CD8-positive, alpha-beta memory T cell (primary cell): ENCODE results near the gene TESK1. TPM values are rescaled to one million over a fixed set of nuclear protein-coding genes. Genes with fewer than 3 reads are reported as not detected.

Experiments
- CTCF ChIA-PET: fragments of 350-600 bp; sonication (Branson Sonifier 250); formaldehyde crosslinking; loops from one replicate; lab custom pipeline; 2021; ENCODE audit warnings: antibody characterized with exemption; lab: Charles Lee
- POLR2A ChIA-PET: fragments of 350-600 bp; sonication (Branson Sonifier 250); formaldehyde crosslinking; loops from one replicate; lab custom pipeline; 2021; ENCODE audit warnings: antibody characterized with exemption; lab: Charles Lee
- DNase-seq, 5 donors: peaks; one replicate each; pipeline versions ENCODE4 v3.0.0 to v3.0.0-alpha.2; 2020 to 2022; ENCODE audit warnings: mixed read lengths in 1 of 5
- H3K27ac ChIP-seq: one replicate; pipeline ENCODE4 v1.7.0; 2013; ENCODE audit warnings: low read depth, mild to moderate bottlenecking, low read length, moderate library complexity
- H3K27me3 ChIP-seq: 2 replicates; pipeline ENCODE4 v1.7.0; 2013; ENCODE audit warnings: low read length, mild to moderate bottlenecking; ENCODE audit not compliant: insufficient read depth, poor library complexity, severe bottlenecking
- H3K36me3 ChIP-seq: 2 replicates; pipeline ENCODE4 v1.7.0; 2013; ENCODE audit warnings: mild to moderate bottlenecking, low read length, moderate library complexity; ENCODE audit not compliant: insufficient read depth
- H3K4me1 ChIP-seq: 2 replicates; pipeline ENCODE4 v1.7.0; 2013; ENCODE audit warnings: mild to moderate bottlenecking, low read length, moderate library complexity; ENCODE audit not compliant: insufficient read depth
- H3K4me3 ChIP-seq: 2 replicates; pipeline ENCODE4 v1.7.0; 2013; ENCODE audit warnings: mild to moderate bottlenecking, low read length
- H3K9me3 ChIP-seq: 2 replicates; pipeline ENCODE4 v1.7.0; 2013; ENCODE audit warnings: mild to moderate bottlenecking, low read length
- H3K27ac Mint-ChIP-seq, 8 donors: one replicate each; pipeline ENCODE4 v1.8.0; 2020 to 2021; ENCODE audit warnings: mixed read lengths in 8 of 8, mild to moderate bottlenecking in 6 of 8, inconsistent platforms in 3 of 8, moderate library complexity in 3 of 8
- H3K27me3 Mint-ChIP-seq, 2 donors: one replicate each; pipeline ENCODE4 v1.8.0; 2020 to 2021; ENCODE audit warnings: mixed read lengths in 2 of 2, mild to moderate bottlenecking in 1 of 2, moderate library complexity in 1 of 2
- H3K36me3 Mint-ChIP-seq, 3 donors: one replicate each; pipeline ENCODE4 v1.8.0; 2020 to 2021; ENCODE audit warnings: mixed read lengths in 3 of 3, inconsistent platforms in 1 of 3, mild to moderate bottlenecking in 1 of 3
- H3K4me1 Mint-ChIP-seq, 3 donors: one replicate each; pipeline ENCODE4 v1.8.0; 2020 to 2021; ENCODE audit warnings: mixed read lengths in 3 of 3, inconsistent platforms in 1 of 3, mild to moderate bottlenecking in 1 of 3
- H3K4me3 Mint-ChIP-seq, 7 donors: one replicate each; pipeline ENCODE4 v1.8.0; 2020 to 2021; ENCODE audit warnings: mixed read lengths in 7 of 7, mild to moderate bottlenecking in 6 of 7, moderate library complexity in 4 of 7, inconsistent platforms in 2 of 7
- H3K9me3 Mint-ChIP-seq, 5 donors: one replicate each; pipeline ENCODE4 v1.8.0; 2020 to 2022; ENCODE audit warnings: mixed read lengths in 5 of 5, mild to moderate bottlenecking in 3 of 5, moderate library complexity in 2 of 5, inconsistent platforms in 1 of 5
- polyA plus RNA-seq: library from polyadenylated mRNA; unstranded; fragments of 300-500 nt; fragmentation: Illumina TruSeq; gene quantifications from one replicate; pipeline ENCODE4 v1.2.3, GENCODE V29; 2021
- total RNA-seq, 2 experiments: library from RNA; stranded (reverse); gene quantifications; one replicate each; pipeline ENCODE4 v1.2.3, GENCODE V29; 2021

The TESK1 gene
- total RNA-seq (10 to 100 TPM; 44.2 to 46.8 TPM), polyA plus RNA-seq (15.9 TPM)

DNA sequence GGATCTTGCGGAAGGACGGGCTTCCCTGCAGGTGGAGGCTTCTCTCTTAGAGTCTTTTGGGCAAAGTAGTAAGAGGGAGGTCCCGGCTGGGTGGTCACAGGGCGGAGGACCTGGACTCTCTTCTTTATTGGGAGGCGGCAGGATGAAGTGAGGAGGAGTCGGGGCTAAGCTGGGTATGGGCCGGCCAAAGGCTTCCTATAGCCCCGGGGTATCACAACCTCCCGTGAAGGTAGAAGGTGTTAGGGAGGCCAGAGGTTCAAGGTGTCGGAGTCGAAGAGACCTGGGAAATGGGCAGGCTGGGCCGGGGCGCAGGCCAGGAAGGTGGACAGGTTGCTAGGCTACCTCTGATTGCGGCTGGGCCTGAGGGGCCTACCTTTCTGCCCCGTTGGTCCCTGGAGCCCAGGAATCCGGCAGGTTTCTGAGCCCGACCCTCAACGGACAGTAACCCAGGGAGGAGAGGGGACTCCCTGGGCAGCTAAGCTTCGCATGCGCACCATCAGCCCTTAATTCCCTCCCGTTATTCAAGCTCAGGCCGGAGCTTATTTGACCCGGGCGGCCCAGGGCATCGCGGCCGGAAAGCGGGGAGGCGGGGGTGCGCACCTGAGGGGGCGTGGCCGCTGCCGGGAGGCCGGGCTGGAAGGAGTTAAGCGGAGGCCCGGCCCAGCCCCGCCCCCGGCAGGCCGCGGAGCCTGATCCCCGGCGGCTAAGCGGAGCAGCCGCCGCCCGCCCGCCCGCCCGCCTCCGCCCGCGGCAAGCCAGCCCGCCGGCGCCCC lies at the start of gene TESK1:
Gene TESK1, plus strand, starts transcription at position 685 of the 773 bp plus-strand sequence. CDS start 358 bp downstream, outside the sequence.
- peaks cover 21% of the 10 kb centered on the region for H3K4me1 ChIP-seq
- peak within 1 kb of the TSS; percentile 87 for H3K27ac ChIP-seq
- peaks cover 0 to 2% of the 10 kb centered on the region in 2 donors for H3K27me3 Mint-ChIP-seq
- peaks cover 33 to 38% (median 34%) of the 10 kb centered on the region in 3 donors for H3K4me1 Mint-ChIP-seq
- peaks cover 0 to 41% (median 2%) of the 10 kb centered on the region in 3 donors for H3K36me3 Mint-ChIP-seq
- ChIA-PET CTCF (interaction anchor here (0.6 to 3.3 kb wide), 12 partner anchors 10 to 151 kb away, joined by 3 to 39 read pairs (median 7); partner anchors contain the start of genes ARHGEF39, CCDC107, CREB3 and RMRP), POLR2A (interaction anchor here (0.6 to 3.0 kb wide), 7 partner anchors 11 to 144 kb away, joined by 3 to 19 read pairs (median 5); partner anchors contain the start of genes ARHGEF39, CCDC107, CREB3 and GBA2)
- no peaks in the 10 kb centered on the region for H3K9me3 Mint-ChIP-seq
- peak; percentile 76 to 87 (median 78) for DNase-seq
- H3K27ac Mint-ChIP-seq, result peak within 1 kb of the TSS; percentile 96 to 100 (median 98)
- peak within 1 kb of the TSS; percentile 94 to 99 (median 98) for H3K4me3 Mint-ChIP-seq
- H3K4me3 ChIP-seq, result peak within 1 kb of the TSS; percentile 99
- H3K9me3 ChIP-seq, result no peaks in the 10 kb centered on the region
- peaks cover 11% of the 10 kb centered on the region for H3K36me3 ChIP-seq
- H3K27me3 ChIP-seq, result no peaks in the 10 kb centered on the region

- POLR2A ChIA-PET, result no interaction called here
- H3K27me3 Mint-ChIP-seq, result peaks cover 7 to 8% of the 10 kb centered on the region in 2 donors
Observed at GRCh38 chr9:35555881-35556280, 49.2 kb upstream of the TESK1 start.

GRCh38 chr9:35556776-35557175 lies 48.3 kb upstream of the TESK1 start:
- Mint-ChIP-seq H3K36me3 (peaks cover 0 to 2% (median 0%) of the 10 kb centered on the region in 3 donors), H3K4me3 (no peak overlapping the region), H3K27ac (peak overlapping the region in 1 of 8 donors; percentile 84), H3K4me1 (no peaks in the 10 kb centered on the region), H3K9me3 (no peaks in the 10 kb centered on the region), H3K27me3 (peaks cover 1 to 4% of the 10 kb centered on the region in 2 donors)
- no peaks in the 10 kb centered on the region for H3K9me3 ChIP-seq
- H3K27me3 ChIP-seq, result no peaks in the 10 kb centered on the region
- no peak overlapping the region for H3K4me3 ChIP-seq
- no peaks in the 10 kb centered on the region for H3K4me1 ChIP-seq
- ChIA-PET CTCF (no interaction called here), POLR2A (no interaction called here)
- DNase-seq, result no peak
- no peaks in the 10 kb centered on the region for H3K36me3 ChIP-seq
- H3K27ac ChIP-seq, result no peak overlapping the region

More at GRCh38 chr9:35555881-35556280, 49.2 kb upstream of the TESK1 start:
- no peaks in the 10 kb centered on the region for H3K9me3 ChIP-seq
- Mint-ChIP-seq H3K9me3 (no peaks in the 10 kb centered on the region), H3K4me3 (no peak overlapping the region), H3K4me1 (no peaks in the 10 kb centered on the region), H3K36me3 (peaks cover 0 to 2% (median 0%) of the 10 kb centered on the region in 3 donors), H3K27ac (peak overlapping the region in 2 of 8 donors; percentile 6 to 7)
- CTCF ChIA-PET, result no interaction called here
- no peaks in the 10 kb centered on the region for H3K4me1 ChIP-seq
- no peak overlapping the region for H3K27ac ChIP-seq
- no peaks in the 10 kb centered on the region for H3K36me3 ChIP-seq
- H3K4me3 ChIP-seq, result no peak overlapping the region
- DNase-seq, result no peak
- no peaks in the 10 kb centered on the region for H3K27me3 ChIP-seq

- H3K27ac ChIP-seq, result no peak overlapping the region
- POLR2A ChIA-PET, result no interaction called here
- peak overlapping the region in 2 of 8 donors; percentile 47 to 84 for H3K27ac Mint-ChIP-seq
- no peak for DNase-seq
- no peaks in the 10 kb centered on the region for H3K27me3 ChIP-seq
- H3K36me3 ChIP-seq, result no peaks in the 10 kb centered on the region
- no peaks in the 10 kb centered on the region for H3K4me1 Mint-ChIP-seq
- peaks cover 0 to 2% (median 0%) of the 10 kb centered on the region in 3 donors for H3K36me3 Mint-ChIP-seq
- no peaks in the 10 kb centered on the region for H3K9me3 ChIP-seq
- no peak overlapping the region for H3K4me3 Mint-ChIP-seq
- peaks cover 1 to 4% of the 10 kb centered on the region in 2 donors for H3K27me3 Mint-ChIP-seq
- no peak overlapping the region for H3K4me3 ChIP-seq
- CTCF ChIA-PET, result no interaction called here
- no peaks in the 10 kb centered on the region for H3K4me1 ChIP-seq
- H3K9me3 Mint-ChIP-seq, result no peaks in the 10 kb centered on the region
Observed at GRCh38 chr9:35557320-35557719, 47.7 kb upstream of the TESK1 start.

GRCh38 chr9:35558185-35558584 lies 46.9 kb upstream of the TESK1 start:
- H3K27me3 Mint-ChIP-seq, result peaks cover 1 to 4% of the 10 kb centered on the region in 2 donors
- ChIA-PET POLR2A (no interaction called here), CTCF (no interaction called here)
- Histone ChIP-seq H3K27me3 (no peaks in the 10 kb centered on the region), H3K9me3 (no peaks in the 10 kb centered on the region), H3K27ac (no peak overlapping the region), H3K36me3 (no peaks in the 10 kb centered on the region), H3K4me3 (no peak overlapping the region), H3K4me1 (no peaks in the 10 kb centered on the region)
- no peaks in the 10 kb centered on the region for H3K9me3 Mint-ChIP-seq
- H3K36me3 Mint-ChIP-seq, result peaks cover 0 to 4% (median 0%) of the 10 kb centered on the region in 3 donors
- no peak overlapping the region for H3K27ac Mint-ChIP-seq
- no peaks in the 10 kb centered on the region for H3K4me1 Mint-ChIP-seq
- no peak overlapping the region for H3K4me3 Mint-ChIP-seq
- no peak for DNase-seq

- Mint-ChIP-seq H3K9me3 (no peaks in the 10 kb centered on the region), H3K4me3 (no peak overlapping the region), H3K27ac (no peak overlapping the region), H3K36me3 (peaks cover 0 to 4% (median 0%) of the 10 kb centered on the region in 3 donors), H3K4me1 (peaks cover 0 to 3% (median 0%) of the 10 kb centered on the region in 3 donors), H3K27me3 (peaks cover 3 to 4% of the 10 kb centered on the region in 2 donors)
- no peaks in the 10 kb centered on the region for H3K36me3 ChIP-seq
- DNase-seq, result no peak
- no peak overlapping the region for H3K4me3 ChIP-seq
- no peaks in the 10 kb centered on the region for H3K4me1 ChIP-seq
- ChIA-PET POLR2A (no interaction called here), CTCF (no interaction called here)
- no peak overlapping the region for H3K27ac ChIP-seq
- H3K9me3 ChIP-seq, result no peaks in the 10 kb centered on the region
- no peaks in the 10 kb centered on the region for H3K27me3 ChIP-seq
Observed at GRCh38 chr9:35559792-35560530, 45.1 kb upstream of the TESK1 start.

DNA sequence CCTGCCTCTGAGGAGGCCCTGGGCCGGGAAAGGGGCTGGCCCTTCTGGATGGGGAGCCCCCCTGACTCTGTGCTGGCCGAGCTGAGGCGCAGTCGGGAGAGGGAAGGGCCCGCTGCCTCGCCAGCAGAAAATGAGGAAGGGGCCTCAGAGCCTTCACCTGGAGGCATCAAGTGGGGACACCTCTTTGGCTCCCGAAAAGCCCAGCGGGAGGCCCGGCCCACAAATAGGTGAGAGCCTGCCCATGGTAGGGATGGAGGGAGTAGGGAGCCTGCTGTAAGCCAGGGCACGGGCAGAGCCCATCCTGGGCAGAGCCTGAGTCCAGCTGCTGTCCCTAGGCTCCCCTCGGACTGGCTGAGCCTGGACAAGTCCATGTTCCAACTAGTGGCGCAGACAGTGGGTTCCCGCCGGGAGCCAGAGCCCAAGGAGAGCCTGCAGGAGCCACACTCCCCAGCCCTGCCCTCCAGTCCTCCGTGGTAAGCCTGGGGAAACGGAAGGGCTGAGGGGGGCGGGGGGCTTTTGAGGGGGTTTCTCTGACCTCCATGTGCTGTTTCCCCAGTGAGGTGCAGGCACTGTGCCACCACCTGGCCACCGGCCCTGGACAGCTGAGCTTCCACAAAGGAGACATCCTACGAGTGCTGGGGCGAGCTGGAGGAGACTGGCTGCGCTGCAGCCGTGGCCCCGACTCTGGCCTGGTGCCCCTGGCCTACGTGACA lies 44.3 kb upstream of the TESK1 start:
- Histone ChIP-seq H3K27ac (no peak overlapping the region), H3K9me3 (no peaks in the 10 kb centered on the region), H3K36me3 (no peaks in the 10 kb centered on the region), H3K27me3 (no peaks in the 10 kb centered on the region), H3K4me3 (no peak overlapping the region), H3K4me1 (no peaks in the 10 kb centered on the region)
- CTCF ChIA-PET, result no interaction called here
- Mint-ChIP-seq H3K27me3 (peaks cover 1 to 3% of the 10 kb centered on the region in 2 donors), H3K4me1 (peaks cover 0 to 3% (median 0%) of the 10 kb centered on the region in 3 donors), H3K9me3 (no peaks in the 10 kb centered on the region), H3K27ac (no peak overlapping the region), H3K36me3 (peaks cover 0 to 4% (median 0%) of the 10 kb centered on the region in 3 donors), H3K4me3 (no peak overlapping the region)
- no peak for DNase-seq
- POLR2A ChIA-PET, result no interaction called here
